Activated T-helper 1 cell treated with anti-CD3 and anti-CD28 coated beads, Interleukin-2, amount 50 U/mL, for 16 hours (primary cell): Measurements from ENCODE around the gene PHF2.

Source experiments
- DNase-seq, 2 donors: peaks; one replicate each; pipeline ENCODE4 v3.0.0-alpha.2; 2020; ENCODE audit warnings: low read depth in 1 of 2, low spot score in 1 of 2

PHF2 gene

DNA sequence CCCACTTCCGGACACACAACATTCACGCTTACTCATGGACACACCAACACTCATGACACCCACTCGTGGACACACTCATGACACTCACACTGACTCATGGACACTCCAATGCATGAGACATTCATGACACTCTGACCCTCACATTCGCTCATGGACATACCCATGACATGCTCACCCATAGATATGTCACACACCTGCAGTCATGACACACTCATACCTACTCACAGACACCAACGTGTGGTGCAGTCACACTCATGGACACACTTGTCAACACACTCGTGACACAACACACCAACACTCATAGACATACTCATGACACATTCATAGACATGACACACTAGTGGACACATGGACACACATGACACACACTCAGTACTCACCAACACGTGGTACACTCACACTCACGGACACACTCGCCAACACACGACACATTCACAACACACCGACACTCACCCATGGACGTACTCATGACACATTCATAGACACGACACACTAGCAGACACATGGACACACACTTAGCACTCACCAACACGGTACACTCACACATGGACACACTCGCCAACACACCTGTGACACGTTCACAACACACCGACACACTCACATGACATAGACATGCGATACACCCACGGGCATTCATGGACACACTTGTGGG is 73.4 kb downstream of the PHF2 start:
- DNase-seq = no peak

DNA sequence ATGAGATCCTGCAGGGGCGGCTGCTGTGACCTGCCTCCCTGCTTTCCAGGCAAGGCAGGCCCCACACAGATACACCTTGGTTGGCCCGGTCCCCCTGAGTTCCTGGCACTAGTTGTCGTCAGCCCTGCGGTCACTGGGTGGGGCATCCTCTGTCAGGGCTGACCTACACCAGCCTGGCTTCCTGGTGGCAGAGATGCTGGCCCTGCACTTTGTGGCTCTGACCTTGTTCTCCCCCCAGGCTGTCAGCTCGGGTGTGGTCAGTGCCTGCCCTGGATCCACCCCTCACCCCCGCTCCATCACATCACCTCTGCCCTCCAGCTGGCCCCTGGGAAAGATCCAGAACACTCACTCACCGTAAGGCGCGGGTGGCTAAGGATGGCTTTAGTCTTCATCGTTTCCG is 74.1 kb downstream of the PHF2 start:
- DNase-seq = no peak

DNA sequence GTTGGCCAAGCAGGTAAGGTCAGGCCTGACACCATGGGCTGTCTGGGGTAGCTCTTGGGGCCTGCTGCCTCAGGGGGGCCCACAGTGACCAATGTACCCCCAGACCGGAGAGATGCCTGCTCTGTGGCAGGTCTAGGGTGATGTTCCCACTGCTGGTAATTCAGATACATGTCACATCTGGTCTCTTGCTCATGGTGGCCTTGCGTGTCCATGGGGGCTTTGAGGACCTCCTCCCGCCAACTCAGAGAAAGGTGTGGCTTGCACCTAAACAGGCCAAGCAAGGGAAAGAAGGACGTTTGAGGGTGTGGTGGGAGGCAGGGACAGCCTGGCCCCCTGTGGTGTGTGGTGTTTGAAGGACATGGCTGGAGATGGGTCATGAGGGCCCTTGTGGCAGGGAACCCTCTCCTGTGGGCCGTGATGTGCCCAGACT is 75.2 kb downstream of the PHF2 start:
- DNase-seq = no peak

DNA sequence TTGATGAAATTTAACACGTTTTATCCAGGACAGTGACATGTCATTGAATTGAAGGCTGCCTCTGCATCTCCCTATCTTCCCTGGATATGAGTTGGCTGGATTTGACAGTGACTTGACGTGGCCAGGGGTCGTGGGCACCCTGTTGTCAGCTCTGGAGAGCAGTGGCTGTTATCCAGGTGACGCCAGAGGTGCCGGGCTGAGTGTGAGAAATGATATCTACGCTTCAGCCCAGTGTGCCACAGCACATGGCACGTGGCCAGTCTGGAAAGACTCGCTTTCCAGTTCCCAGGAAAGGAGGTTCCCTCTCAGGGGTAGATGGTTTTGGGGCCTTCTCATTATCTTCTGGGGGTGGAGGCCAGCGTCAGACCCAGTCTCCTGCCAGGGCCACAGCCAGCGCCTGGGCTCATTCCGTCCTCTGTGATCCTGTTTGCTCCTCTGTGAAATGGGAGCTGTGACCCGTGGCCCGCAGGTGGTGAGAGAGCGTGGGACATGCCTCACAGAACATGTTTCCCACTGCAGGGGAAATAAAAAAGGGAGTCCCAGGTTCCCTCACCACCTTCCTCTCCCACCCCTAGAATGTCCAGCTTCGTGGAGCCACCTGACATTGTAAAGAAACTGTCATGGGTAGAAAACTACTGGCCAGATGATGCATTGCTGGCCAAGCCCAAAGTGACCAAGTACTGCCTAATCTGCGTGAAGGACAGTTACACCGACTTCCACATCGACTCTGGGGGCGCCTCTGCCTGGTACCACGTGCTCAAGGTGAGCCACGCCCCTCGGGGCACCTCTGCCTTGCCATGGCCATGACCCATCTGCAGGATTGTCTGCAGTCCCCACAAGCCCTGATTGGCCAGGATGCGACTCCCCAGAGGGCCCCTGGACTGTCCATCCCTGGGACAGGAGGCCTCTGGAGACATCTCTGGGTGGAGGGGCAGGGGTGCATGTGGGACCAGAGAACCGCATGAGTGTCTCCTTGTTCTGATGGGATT is 76.5 kb downstream of the PHF2 start:
- DNase-seq = peak in 1 of 2 donors; percentile 2

DNA sequence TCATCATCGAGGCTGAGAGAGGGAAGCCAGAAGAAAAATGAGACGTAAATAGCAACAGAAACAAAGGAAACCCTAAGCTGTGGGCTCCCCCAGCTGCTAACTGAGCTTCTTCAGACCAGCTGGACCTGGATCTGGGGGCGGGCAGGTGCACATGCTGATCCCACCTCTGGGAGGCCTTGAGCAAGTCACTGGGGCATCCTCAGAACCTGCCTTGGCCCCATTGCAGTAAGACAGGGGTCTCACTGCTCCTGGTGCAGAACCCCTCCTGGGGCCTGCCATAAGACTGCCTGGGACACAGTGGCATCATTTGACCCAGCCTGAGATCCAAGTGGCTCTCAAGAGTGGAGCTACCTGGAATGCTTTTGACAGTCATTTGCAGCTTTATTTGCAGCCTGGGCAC is 77.4 kb downstream of the PHF2 start:
- no peak for DNase-seq

DNA sequence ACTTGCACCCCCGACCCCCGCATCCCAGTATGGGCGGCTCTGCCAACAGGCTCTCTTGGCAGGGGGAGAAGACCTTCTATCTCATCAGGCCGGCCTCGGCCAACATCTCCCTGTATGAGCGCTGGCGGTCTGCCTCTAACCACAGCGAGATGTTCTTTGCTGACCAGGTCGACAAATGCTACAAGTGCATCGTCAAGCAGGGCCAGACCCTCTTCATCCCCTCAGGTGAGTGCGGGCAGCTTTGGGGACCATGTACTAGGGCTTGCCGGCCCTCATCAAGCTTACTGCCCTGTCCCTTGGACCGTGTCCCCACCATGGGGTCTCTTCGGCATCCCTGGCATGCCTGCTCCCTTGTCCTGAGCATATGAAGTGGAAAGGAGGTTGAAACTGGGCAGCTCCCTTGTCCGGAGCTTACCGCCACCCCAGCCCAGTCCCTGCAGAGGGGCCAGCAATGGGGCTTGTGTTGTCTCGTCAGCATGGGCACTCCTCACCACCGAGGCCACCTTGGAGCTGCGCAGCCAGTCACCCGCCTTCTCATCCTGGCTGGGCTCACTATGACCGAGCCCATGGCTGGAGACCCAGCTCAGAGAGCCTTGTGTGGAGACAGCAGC is 78.1 kb downstream of the PHF2 start:
- peak in 1 of 2 donors; percentile 1 for DNase-seq

DNA sequence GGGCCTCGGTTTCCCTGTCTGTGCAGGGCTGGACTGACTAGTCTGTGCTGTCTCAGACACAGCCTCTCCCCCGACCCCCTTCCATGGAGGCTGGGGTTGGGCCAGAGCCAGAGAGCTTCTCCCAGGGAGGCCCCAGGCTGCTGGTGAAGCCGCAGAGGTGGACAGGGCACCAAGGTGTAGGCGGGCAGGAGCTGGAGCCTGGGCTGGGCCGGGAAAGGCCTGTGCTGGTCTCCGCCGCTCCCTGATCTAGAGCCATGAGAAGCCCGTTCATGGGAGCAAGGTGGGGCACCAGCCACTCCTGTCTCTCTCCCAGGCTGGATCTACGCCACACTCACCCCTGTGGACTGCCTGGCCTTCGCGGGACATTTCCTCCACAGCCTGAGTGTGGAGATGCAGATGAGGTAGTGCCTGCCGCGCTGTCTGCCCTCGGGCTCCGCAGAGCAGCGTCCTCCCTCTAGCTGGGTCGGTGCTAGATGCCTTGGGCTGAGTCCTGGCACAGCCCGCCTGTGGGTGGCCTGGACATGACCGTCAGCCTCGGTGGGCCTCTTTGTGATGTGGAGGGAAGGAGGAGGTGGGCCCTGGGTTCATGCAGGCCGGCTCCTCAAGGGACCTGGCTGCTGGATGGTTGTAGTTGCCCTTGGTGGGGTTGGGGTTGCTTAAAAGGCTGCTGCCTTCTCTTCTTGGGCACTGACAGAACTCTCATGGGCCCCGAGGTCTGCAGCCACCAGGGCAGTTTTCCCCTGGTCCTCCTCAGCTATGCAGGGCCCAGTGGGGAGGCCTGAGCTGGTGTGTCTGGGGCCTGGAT is 79.4 kb downstream of the PHF2 start:
- peak in 1 of 2 donors; percentile 1 for DNase-seq

DNA sequence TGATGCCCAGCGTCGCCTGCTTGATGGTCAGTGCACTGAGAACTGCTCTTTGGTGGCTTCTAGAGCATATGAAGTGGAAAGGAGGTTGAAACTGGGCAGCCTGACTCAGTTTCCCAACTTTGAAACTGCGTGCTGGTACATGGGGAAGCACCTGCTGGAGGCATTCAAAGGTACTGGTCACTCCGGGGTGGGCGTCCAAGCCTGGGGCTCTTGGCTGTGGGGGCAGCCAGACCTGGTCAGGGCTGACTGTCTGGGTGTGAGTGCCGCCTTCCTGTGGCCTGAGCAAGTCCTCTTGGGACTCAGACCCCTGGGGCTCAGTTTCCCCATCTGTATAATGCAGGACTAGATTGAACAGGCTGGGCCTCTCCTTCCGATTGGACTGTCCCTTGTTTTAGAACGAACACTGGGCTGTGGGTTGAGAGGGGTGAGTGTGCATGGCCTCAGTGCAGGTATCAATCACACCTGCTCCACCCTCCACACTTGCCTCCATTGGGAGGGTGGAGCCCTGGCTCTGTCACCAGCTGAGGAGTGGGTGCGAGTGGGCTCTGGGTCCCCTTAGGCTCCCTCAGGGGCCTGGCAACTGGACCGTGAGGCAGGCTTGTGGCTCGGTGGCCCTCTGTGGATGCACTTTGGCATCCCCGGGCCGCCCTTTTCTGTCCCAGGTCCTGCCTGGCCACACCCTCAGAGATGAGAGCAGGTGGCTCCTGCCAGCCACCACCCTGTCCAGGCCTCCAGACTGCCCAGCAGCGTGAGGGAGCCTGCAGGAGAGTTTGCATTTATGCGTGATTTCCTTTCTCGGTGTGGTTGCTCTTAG is 80.2 kb downstream of the PHF2 start:
- DNase-seq = no peak

DNA sequence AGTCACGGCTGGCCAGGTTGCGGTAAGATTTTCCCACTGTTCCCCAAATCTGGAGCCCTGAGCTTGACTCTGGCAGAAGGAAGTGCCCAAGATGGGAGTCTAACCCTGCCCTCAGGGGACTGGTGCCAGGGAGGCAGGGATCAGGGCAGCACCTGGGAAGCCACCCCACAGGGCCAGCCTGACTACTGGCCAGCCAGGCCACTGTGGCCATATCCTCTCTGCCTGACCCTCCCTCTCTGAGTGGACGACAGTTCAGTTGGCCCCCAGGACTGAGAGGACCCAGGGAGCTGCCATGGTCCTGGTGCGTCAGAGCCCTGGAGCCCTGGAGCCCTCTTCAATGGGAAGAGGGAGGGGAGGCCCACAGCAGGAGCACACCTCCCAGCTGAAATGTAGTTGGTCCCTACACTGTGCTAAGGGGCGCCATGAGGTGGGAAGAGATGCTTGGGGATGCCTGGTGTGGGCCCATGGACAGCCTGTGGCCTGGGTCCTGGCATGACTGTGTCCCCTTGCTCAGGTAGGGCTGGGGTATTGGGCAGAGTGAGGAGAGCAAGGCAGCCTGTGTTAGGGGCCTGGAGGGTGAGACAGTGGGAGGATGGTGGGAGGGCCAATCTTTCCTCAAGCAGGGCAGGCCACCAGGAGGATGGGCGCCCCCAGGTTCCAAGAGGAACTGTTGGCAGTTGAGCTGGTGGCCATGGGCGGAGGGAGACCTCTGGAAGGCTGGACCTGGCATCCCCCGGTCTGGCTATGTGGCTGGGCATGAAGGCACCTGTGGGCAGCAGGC is 81.1 kb downstream of the PHF2 start:
- DNase-seq = peak in 1 of 2 donors; percentile 1

DNA sequence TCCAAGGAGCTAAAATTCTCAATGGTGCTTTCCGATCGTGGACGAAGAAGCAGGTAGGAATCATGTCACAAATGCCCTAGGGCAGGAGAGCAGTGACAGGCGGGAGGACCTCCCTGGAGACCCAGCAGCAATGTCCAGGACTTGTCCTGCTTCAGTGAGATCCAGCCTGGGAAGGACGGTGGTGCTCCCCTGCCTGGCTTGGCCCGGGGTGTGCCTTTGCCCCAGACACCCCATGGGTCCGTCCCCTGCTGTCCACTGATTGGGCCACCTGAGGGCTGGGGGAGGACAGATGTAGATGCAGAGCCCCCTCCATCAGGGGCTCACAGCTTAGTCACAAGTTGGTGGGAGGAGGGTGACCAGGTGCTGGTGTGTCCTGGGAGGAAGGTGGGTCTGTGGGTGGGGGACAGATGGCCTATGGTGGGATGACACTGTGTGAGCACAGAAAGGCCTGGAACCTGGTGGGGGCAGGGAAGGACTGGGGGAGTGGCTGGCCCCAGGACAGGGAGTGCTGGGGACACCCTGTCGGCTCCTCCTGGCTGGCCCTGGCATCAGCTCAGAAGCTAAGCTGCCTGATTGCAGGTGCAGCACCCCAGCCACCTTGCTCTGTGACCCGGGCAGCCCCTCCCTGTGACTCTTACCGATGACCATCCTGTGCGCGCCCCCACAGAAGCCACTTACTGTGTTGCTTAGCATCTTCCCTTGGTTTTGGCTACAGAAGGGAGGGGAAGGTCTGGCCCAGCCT is 82.0 kb downstream of the PHF2 start:
- no peak for DNase-seq

DNA sequence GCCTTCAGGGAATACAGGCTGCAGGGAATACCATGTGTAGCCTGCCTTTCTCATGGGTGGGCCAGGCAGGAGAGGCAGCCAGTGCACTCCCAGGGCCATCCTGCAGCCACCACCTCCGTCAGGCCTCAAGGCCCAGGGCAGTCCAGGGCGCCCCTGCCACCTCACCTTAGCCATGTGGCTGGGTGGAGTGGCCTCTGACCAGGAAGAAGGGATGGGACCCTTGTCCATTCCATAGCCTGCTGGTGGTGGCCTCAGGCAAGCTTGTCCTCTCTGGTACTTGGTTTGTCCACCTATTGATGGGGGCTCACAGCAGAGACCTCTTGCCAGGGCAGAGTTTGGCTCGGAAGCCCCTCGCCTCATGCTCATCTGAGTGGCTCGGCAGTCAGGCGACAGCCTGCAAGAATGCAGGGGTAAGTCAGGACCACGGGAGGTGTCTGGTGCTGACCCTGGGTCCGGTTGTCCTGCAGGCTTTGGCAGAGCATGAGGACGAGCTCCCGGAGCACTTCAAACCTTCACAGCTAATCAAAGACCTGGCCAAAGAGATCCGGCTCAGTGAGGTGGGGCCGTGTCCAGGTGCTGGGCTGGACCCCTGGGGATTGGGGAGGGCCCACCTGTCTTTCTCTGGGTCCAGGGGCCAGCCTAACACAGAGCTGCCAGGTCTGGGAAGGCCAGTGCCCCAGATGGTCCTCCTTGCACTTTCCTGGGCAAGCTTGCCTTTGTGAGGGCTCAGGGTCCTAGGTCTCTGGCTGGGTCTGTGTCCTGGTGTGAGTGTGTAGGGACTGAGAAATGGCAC is 82.9 kb downstream of the PHF2 start:
- no peak for DNase-seq

DNA sequence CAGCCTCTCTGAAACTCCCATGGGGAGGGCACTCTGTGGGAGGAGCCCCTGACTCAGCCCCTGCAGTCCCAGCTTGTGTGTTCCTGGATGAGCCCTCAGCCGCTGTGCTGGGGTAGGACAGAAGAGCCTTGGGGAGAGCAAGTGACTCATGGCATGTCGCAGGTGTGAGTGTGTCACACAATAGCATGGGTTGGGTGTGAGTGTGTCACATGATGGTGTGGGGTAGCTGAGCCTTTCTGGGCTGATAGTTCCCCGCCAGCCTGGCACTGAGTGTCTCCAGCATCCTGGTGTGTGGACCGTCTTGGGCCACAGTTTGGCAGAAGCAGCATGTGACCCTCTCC is 83.4 kb downstream of the PHF2 start:
- no peak for DNase-seq

DNA sequence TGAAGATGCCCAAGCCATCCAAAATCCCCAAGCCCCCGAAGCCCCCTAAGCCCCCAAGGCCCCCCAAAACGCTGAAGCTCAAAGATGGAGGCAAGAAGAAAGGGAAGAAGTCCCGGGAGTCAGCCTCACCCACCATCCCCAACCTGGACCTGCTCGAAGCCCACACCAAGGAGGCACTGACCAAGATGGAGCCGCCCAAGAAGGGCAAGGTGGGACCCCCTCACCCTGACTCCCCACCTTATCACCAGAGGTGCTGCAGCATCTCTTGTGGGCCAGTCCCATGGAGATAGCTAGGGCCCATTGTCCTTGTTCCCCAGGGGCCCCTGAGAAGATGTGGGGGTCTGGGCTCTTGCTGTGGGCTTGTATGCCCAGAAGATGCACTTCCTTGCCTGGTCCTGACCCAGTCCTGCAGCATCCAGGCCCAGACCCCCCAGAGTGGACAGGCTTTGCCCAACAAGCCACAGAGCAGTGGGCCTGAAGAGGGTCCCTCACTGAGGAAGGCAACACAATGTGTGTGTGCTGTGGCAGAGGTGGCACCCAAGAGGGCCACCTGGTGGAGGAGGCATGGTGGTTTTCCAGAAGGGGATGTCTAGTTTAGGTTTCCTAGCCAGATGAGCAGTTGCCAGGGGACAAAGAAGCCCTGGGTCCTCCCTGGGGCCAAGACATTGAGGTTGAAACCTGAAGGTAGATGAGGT is 84.1 kb downstream of the PHF2 start:
- peak in 1 of 2 donors; percentile 1 for DNase-seq

DNA sequence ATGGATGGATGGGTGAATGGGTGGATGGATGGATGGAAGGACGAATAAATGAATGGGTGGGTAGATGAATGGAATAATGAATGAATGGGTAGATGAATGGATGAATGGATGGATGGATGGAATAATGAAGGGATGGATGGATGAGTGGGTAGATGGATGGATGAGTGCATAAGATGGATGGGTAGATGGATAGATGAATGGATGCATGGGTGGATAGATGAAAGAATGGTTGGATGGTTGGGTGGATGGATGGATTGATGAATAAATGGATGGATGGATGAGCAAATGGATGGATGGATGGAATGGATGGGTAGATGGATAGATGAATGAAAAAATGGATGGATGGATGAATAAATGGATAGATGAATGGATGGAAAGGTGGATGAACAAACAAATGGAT is 85.2 kb downstream of the PHF2 start:
- DNase-seq = no peak

DNA sequence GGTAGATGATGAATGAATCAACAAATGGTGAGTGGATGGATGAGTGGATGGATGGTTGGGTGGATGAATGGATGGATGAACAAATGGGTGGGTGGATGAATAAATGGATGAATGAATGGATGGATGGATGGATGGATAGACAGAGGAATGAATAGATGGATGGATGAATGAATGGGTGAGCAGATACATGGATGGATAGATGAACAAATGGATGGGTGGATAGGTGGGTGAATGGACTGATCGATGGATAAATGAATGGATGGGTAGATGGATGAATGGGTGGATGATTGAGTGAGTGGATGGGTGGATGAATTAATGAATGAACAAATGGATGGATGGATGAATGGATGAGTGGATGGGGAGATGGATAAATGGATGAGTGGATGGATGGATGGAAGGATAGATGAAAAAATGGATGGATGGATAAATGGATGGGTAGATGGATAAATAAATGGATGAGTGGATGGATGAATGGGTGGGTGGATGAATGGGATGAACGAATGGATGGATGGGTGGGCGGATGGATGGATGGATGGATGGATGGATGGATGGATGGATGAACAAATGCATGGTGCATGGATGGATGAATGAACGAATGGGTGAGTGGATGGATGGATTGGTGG is 85.7 kb downstream of the PHF2 start:
- no peak for DNase-seq

DNA sequence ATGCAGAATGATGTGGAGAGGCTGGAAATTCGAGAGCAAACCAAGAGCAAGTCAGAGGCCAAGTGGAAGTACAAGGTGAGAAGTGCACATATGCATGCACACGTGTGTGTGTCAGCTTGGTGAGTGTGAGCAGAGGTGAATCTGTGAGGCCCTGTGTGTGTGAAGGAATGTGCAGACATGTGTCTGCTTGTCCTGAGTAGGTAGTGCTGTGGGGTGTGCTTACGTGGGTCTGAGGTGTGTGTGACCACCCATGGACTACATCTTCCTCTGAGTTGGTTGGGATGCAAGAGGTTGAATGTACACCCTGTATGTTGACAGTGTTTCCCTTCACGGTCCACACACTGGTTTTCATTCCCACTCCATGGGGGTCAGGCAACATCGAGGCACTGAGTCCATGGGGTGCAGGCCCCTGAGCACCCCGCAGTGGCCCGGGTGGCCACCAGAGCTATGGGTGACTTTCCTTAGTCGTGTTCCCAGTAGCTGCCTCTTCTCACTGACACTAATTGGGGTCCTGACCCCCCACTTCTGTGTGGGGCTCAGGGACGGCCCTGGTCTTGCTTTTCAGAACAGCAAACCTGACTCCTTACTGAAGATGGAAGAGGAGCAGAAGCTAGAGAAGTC is 86.7 kb downstream of the PHF2 start:
- DNase-seq = no peak
